Right atrium auricular region (tissue), 2 donors: ENCODE results near the gene ACP1. TPM values are rescaled to one million over a fixed set of nuclear protein-coding genes. Genes with fewer than 3 reads are reported as not detected.

ENCODE experiments used
- DNase-seq: peaks from one replicate; pipeline ENCODE4 v3.0.0-alpha.2; 2019; ENCODE audit warnings: low spot score
- H3K27ac ChIP-seq, 2 donors: fragments of 200-600 bp; sonication (generic); 1 replicate in 1 of 2; 2 replicates in 1 of 2; pipeline ENCODE4 v1.5.1; 2016 to 2019
- H3K27me3 ChIP-seq, 2 donors: fragments of 200-600 bp; sonication (generic); one replicate each; pipeline versions ENCODE4 v1.5.1 to v1.6.0; 2017 to 2019
- H3K36me3 ChIP-seq: fragments of 200-600 bp; sonication (generic); one replicate; pipeline ENCODE4 v1.5.1; 2016
- H3K4me1 ChIP-seq, 2 donors: fragments of 200-600 bp; sonication (generic); one replicate each; pipeline versions ENCODE4 v1.5.1 to v1.6.0; 2017 to 2019
- H3K4me3 ChIP-seq, 2 donors: fragments of 200-600 bp; sonication (generic); 1 replicate in 1 of 2; 2 replicates in 1 of 2; pipeline ENCODE4 v1.5.1; 2017 to 2019; ENCODE audit warnings: mild to moderate bottlenecking in 1 of 2, moderate library complexity in 1 of 2
- H3K9me3 ChIP-seq, 2 donors: fragments of 200-600 bp; sonication (generic); one replicate each; pipeline ENCODE4 v1.5.1; 2019
- total RNA-seq, 2 donors: library from RNA; depleted of rRNA; stranded (reverse); fragments of >200 nt; gene quantifications; one replicate each; pipeline ENCODE4 v1.1.0, GENCODE V29; 2016
- TF ChIP-seq, protein P1 (sequence below), 2 donors: fragments of 200-600 bp; sonication (generic); IDR thresholded peaks; one replicate each; pipeline ENCODE4 v1.5.1; 2019; ENCODE audit warnings: antibody characterized with exemption in 2 of 2

ACP1 gene
- total RNA-seq, 2 donors from 2014 or later, result 46.2 to 59.5 TPM

DNA sequence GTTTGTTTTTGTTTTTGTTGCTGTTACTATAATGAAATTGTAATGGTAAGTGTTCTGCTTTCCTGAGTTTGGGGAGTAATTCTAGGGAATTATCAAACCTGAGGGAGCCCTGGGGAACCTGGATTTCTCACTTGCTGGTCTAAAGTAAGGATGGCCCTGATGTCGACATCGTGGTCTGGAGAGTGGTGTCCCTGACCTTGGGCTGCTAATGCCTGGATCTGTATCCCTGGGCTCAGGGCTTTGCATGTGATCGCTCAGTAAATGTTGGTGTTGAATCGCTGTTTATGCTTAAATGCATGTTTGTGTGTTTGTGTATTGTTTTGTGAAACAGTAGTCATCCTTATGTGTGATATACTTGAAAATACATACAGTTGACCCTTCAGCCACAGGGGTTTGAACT is 6.1 kb downstream of the ACP1 start:
- TF ChIP-seq, protein P1, sequence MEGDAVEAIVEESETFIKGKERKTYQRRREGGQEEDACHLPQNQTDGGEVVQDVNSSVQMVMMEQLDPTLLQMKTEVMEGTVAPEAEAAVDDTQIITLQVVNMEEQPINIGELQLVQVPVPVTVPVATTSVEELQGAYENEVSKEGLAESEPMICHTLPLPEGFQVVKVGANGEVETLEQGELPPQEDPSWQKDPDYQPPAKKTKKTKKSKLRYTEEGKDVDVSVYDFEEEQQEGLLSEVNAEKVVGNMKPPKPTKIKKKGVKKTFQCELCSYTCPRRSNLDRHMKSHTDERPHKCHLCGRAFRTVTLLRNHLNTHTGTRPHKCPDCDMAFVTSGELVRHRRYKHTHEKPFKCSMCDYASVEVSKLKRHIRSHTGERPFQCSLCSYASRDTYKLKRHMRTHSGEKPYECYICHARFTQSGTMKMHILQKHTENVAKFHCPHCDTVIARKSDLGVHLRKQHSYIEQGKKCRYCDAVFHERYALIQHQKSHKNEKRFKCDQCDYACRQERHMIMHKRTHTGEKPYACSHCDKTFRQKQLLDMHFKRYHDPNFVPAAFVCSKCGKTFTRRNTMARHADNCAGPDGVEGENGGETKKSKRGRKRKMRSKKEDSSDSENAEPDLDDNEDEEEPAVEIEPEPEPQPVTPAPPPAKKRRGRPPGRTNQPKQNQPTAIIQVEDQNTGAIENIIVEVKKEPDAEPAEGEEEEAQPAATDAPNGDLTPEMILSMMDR (IDR thresholded peaks at IDR 0.05), result no peak
- no peak overlapping the region for H3K27ac ChIP-seq

DNA sequence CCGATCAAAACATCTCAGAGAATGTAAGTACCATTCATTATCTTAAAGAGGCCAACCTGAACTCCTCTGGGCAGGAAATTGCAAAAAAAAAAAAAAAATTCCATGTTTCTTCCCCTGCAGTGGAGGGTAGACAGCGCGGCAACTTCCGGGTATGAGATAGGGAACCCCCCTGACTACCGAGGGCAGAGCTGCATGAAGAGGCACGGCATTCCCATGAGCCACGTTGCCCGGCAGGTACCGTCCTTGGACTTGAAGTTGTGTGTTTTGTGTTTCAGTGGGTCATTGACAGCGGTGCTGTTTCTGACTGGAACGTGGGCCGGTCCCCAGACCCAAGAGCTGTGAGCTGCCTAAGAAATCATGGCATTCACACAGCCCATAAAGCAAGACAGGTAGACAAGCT is 7.2 kb downstream of the ACP1 start:
- Histone ChIP-seq H3K4me3 (no peak overlapping the region), H3K27ac (no peak overlapping the region), H3K9me3 (no peaks in the 10 kb centered on the region), H3K4me1 (peaks cover 0 to 9% of the 10 kb centered on the region in 2 donors), H3K27me3 (no peaks in the 10 kb centered on the region), H3K36me3 (peaks cover 13% of the 10 kb centered on the region)
- TF ChIP-seq, protein P1 (IDR thresholded peaks at IDR 0.05), result no peak
- no peak for DNase-seq

More for the DNA sequence above, 6.1 kb downstream of the ACP1 start:
- Histone ChIP-seq H3K4me3 (no peak overlapping the region), H3K36me3 (peaks cover 9% of the 10 kb centered on the region), H3K4me1 (peaks cover 0 to 19% of the 10 kb centered on the region in 2 donors), H3K27me3 (no peaks in the 10 kb centered on the region), H3K9me3 (no peaks in the 10 kb centered on the region)
- DNase-seq, result no peak

DNA sequence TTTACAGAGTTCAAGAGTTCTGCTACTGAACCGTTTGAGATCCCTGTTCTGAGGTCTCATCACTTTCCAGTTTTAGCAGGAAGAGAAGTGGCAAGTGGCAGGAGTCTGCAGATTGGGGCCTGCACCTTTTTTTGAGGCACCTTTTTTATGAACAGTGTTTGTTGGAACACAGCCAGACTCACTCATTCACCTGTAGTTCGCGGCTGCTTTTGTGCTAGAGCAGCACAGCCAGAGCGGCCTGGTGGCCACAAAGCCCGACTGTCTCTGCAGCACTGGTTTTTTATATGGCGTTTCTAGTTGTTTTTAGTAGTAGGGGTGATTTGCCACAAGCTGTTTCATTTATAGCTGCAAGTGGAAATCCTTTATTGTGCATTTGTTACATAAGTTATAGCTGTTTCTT is 8.6 kb downstream of the ACP1 start:
- TF ChIP-seq, protein P1 (IDR thresholded peaks at IDR 0.05), result no peak
- no peak for DNase-seq
- Histone ChIP-seq H3K4me1 (peaks cover 0 to 7% of the 10 kb centered on the region in 2 donors), H3K27ac (no peak overlapping the region), H3K36me3 (peaks cover 27% of the 10 kb centered on the region), H3K9me3 (no peaks in the 10 kb centered on the region), H3K4me3 (no peak overlapping the region), H3K27me3 (no peaks in the 10 kb centered on the region)

DNA sequence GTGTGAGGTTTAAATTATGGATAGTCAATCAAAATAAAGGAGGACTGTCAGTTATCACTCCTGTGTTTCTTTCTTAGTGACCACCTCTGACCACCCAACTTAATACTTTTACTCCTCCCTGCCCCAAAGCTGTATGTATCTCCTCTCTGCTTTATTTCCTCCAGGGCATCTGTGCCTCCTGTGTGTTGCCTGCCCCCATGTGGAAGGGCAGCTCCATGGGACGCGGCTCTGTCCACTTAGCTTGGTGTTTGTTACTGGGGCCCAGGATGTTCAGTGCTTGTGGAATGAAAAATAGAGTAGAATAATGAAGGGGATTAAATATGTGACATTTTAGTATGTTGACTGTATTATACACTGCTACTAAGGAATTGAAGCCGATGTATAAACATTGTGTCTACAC is 9.8 kb downstream of the ACP1 start:
- Histone ChIP-seq H3K4me1 (peaks cover 0 to 7% of the 10 kb centered on the region in 2 donors), H3K36me3 (peaks cover 39% of the 10 kb centered on the region), H3K27ac (no peak overlapping the region), H3K27me3 (no peaks in the 10 kb centered on the region), H3K4me3 (no peak overlapping the region), H3K9me3 (no peaks in the 10 kb centered on the region)
- TF ChIP-seq, protein P1 (IDR thresholded peaks at IDR 0.05), result no peak
- DNase-seq, result no peak

DNA sequence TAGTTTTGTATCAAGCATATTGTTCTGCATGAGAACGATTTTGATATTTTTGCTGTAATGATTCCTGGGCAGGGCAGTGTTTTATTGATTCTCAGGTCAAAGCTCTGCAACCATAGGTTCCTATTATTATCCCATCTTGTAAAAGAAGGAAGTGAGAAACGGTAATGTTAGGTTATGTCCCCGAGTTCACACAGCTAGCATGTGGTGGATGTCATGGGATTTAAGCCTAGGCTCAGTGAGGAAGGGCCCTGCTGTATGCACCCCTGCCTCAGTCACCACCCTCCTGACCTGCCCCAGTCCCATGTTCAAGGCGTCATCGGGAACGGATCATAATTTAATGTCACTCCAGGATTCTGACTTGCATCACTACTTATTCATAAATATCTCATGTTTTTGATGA is 10.7 kb downstream of the ACP1 start:
- Histone ChIP-seq H3K4me3 (no peak overlapping the region), H3K27ac (no peak overlapping the region), H3K36me3 (peaks cover 49% of the 10 kb centered on the region), H3K4me1 (no peaks in the 10 kb centered on the region), H3K27me3 (no peaks in the 10 kb centered on the region), H3K9me3 (no peaks in the 10 kb centered on the region)
- TF ChIP-seq, protein P1 (IDR thresholded peaks at IDR 0.05), result no peak
- DNase-seq, result no peak

DNA sequence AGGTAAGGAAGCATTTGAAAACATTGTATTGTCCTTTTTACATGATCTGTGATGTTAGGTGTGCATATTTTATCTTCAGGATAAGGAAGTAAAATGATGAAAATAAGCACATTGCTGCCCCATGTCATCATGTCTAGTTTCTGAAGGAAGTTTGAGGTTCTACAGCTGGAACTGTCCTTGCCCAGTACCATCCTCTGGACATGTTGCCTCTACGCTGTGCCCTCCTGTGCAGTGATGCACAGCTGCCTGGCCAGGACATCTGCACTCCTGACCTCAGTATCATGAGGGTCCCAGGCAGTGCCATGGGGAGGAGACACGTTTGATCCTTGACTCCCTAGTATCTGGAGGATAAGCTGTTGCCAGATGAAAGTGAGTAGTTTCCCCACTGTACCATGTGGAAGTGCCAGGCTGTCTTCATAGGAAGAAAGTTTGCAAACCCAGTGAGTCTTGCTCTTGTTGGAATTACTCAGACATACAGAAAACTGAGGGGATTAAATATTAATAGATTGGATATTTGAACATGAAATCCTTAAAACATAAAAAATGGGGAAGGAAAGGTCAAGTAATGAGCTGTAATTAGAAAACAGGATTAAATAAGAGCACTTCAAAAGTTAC is 13.7 kb downstream of the ACP1 start:
- Histone ChIP-seq H3K9me3 (no peaks in the 10 kb centered on the region), H3K4me3 (no peak overlapping the region), H3K27ac (no peak overlapping the region), H3K36me3 (peaks cover 49% of the 10 kb centered on the region), H3K27me3 (no peaks in the 10 kb centered on the region), H3K4me1 (no peaks in the 10 kb centered on the region)
- no peak for DNase-seq
- TF ChIP-seq, protein P1 (IDR thresholded peaks at IDR 0.05), result no peak
